GM18517 (cell line): ENCODE results near the gene OR13C5.

Experiments
- ATAC-seq: cut with Tn5 transposase; IDR thresholded peaks from one replicate; pipeline ENCODE4 v1.9.1; 2021; ENCODE audit warnings: mild to moderate bottlenecking, moderate library complexity; ENCODE audit not compliant: unreplicated experiment

Gene OR13C5

DNA sequence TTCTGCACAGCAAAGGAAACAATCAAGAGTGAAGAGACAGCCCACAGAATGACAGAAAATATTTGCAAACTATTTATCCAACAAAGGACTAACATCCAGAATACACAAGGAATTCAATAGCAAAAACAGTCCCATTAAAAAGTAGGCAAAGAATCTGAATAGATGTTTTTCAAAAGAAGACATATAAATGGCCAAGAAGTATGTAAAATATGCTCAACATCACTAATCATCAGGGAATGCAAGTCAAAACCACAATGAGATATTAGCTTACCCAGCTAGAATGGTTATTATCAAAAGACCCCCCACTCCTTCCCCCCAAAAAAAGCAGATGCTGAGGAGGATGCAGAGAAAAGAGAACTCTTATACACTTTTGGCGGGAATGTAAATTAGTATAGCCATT, 43.7 kb downstream of the OR13C5 start:
- no peak for ATAC-seq

- ATAC-seq: no peak
These were observed 46.0 kb downstream of the OR13C5 start for GRCh38 chr9:104553261-104553660.
